Left lung (tissue), 10 donors: ENCODE data around the gene IKZF3. TPM values are rescaled to one million over a fixed set of nuclear protein-coding genes. Genes with fewer than 3 reads are reported as not detected.

Experiments used
- ATAC-seq: fragments of 200-7000 bp; cut with Tn5 transposase; one replicate; pipeline ENCODE4 v1.9.1; 2020; ENCODE audit warnings: moderate library complexity
- DNase-seq, 4 donors: peaks; one replicate each; pipeline ENCODE4 v3.0.0-alpha.2; 2013 to 2020
- H3K27ac ChIP-seq, 2 donors: fragments of 200-600 bp; sonication (generic) in 1 of 2; one replicate each; pipeline versions ENCODE4 v1.5.0 to v1.8.0; 2020 to 2021
- H3K27me3 ChIP-seq, 2 donors: fragments of 200-600 bp; sonication (generic) in 1 of 2; one replicate each; pipeline versions ENCODE4 v1.5.0 to v1.8.0; 2020 to 2021
- H3K36me3 ChIP-seq, 2 donors: fragments of 200-600 bp; sonication (generic) in 1 of 2; one replicate each; pipeline versions ENCODE4 v1.5.0 to v1.8.0; 2020 to 2021
- H3K4me1 ChIP-seq, 2 donors: fragments of 200-600 bp; one replicate each; pipeline ENCODE4 v1.8.0; 2021
- H3K4me3 ChIP-seq, 2 donors: fragments of 200-600 bp; sonication (generic) in 1 of 2; one replicate each; pipeline versions ENCODE4 v1.5.0 to v1.8.0; 2020 to 2021; ENCODE audit warnings: mild to moderate bottlenecking in 1 of 2
- H3K9me3 ChIP-seq, 2 donors: fragments of 200-600 bp; sonication (generic) in 1 of 2; one replicate each; pipeline versions ENCODE4 v1.5.0 to v1.8.0; 2020 to 2021
- intact Hi-C, 2 donors: fragments of 100-400 bp; cut with DNase I; formaldehyde crosslinking; loops; one replicate each; pipeline versions ENCODE4 v1.11.2 to v1.14.2; 2022
- polyA plus RNA-seq, 6 donors: library from polyadenylated mRNA; unstranded; fragments of 120-200 nt; gene quantifications; one replicate each; pipeline ENCODE4 v1.2.1, GENCODE V29; 2013; ENCODE audit not compliant: insufficient read length in 6 of 6
- total RNA-seq, 2 donors: library from RNA; stranded (reverse); fragmentation: NEBNext Ultra II Directional; extraction: Animal tissue kit (Norgen Biotek cat#: 25700); gene quantifications; one replicate each; pipeline ENCODE4 v1.2.1, GENCODE V29; 2021
- TF ChIP-seq, protein P1 (sequence below), 2 donors: fragments of 200-600 bp; sonication (generic) in 1 of 2; IDR thresholded peaks; one replicate each; pipeline versions ENCODE4 v1.5.0 to v1.8.0; 2021; ENCODE audit warnings: antibody characterized with exemption in 2 of 2
- donor health status: DM: no; HTN: yes; CAD: no.
- donor health status: DM: no; HTN: no; CAD: no.

Gene IKZF3
- total and polyA plus RNA-seq, 8 donors: 1.2 to 6.6 (median 1.7) TPM

DNA sequence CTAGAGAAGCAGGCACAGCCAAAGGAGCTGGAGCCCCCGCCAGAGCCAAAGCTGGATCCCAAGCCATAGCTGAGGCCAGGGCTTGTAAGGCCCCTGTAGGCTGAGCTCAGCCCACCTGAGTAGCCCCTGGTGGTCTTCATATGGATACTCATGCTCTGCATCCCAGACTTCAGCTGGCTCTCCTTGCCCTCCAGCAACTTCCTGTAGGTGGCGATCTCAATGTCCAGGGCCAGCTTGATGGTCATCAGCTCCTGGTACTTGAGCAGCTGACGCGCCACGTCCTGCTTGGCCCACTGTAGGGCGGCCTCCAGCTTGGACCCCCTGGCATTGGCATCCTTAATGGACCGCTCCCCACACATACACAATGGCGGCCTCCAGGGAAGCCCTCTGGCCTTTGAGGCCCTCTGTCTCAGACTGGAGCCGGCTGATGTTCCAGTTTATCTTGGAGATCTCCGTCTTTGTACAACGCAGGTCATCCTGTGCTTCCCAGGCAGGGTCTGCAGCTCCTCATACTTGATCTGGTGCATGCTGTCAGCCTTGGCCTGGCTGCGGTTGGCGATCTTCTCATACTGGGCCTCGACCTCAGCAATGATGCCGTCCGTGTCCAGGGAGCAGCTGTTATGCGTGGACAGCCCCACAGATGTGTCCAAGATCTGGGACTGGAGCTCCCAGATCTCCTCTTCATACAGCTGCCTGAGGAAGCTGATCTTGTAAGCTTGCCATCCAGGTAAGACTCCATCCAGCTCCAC lies 28.9 kb downstream of the IKZF3 start:
- H3K36me3 ChIP-seq: no peaks in the 10 kb centered on the region
- no peak overlapping the region for H3K27ac ChIP-seq
- intact Hi-C loops: no loop called here
- H3K4me3 ChIP-seq: no peak overlapping the region
- H3K27me3 ChIP-seq: no peaks in the 10 kb centered on the region
- DNase-seq: no peak
- TF ChIP-seq, protein P1, sequence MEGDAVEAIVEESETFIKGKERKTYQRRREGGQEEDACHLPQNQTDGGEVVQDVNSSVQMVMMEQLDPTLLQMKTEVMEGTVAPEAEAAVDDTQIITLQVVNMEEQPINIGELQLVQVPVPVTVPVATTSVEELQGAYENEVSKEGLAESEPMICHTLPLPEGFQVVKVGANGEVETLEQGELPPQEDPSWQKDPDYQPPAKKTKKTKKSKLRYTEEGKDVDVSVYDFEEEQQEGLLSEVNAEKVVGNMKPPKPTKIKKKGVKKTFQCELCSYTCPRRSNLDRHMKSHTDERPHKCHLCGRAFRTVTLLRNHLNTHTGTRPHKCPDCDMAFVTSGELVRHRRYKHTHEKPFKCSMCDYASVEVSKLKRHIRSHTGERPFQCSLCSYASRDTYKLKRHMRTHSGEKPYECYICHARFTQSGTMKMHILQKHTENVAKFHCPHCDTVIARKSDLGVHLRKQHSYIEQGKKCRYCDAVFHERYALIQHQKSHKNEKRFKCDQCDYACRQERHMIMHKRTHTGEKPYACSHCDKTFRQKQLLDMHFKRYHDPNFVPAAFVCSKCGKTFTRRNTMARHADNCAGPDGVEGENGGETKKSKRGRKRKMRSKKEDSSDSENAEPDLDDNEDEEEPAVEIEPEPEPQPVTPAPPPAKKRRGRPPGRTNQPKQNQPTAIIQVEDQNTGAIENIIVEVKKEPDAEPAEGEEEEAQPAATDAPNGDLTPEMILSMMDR (IDR thresholded peaks at IDR 0.05): no peak
- H3K4me1 ChIP-seq: no peaks in the 10 kb centered on the region
- H3K9me3 ChIP-seq: peaks cover 0 to 7% of the 10 kb centered on the region in 2 donors
- no peak for ATAC-seq

DNA sequence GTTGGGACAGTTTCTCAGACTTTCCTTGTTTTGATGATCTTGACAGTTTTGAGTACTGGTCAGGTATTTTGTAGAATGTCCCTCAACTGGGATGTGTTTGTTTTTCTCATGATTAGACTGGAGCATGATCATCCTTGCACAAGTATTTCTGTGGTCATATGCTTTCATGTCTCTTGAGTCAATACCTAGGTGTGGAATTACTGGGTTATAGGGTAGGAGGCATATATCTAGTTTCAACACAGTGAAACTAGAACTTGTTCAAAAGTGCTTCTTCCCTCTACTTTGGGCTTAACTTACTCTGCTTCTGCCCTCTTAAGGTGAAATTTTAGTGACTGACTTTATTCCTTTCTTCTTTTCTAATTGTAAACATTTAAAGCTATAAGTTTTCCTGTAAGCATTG lies 30.1 kb downstream of the IKZF3 start:
- Histone ChIP-seq H3K27ac (no peak overlapping the region), H3K9me3 (peaks cover 0 to 7% of the 10 kb centered on the region in 2 donors), H3K4me1 (no peaks in the 10 kb centered on the region), H3K4me3 (no peak overlapping the region), H3K27me3 (no peaks in the 10 kb centered on the region), H3K36me3 (no peaks in the 10 kb centered on the region)
- DNase-seq (no peak), ATAC-seq (no peak)
- TF ChIP-seq, protein P1 (IDR thresholded peaks at IDR 0.05): no peak
- intact Hi-C loops: no loop called here

DNA sequence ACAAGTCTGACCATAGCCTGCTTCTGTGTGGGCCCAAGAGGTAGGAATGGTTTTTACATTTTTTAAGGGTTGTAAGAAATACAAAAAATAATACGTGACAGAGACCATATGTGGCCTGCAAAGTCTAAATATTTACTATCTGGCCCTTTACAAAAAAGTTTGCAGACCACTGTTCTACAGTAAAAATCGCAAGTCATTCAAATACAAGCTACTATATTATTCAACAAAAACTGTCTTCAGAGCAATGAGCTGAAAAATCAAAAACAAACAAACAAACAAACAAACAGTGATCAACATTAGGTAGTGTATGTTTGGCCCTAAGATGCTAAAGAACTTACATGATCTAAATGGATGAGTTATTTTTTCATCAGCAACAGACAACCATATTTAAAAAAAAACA lies 32.5 kb downstream of the IKZF3 start:
- ATAC-seq (no peak), DNase-seq (no peak)
- no peaks in the 10 kb centered on the region for H3K9me3 ChIP-seq
- H3K27me3 ChIP-seq: peaks cover 0 to 7% of the 10 kb centered on the region in 2 donors
- no peaks in the 10 kb centered on the region for H3K4me1 ChIP-seq
- TF ChIP-seq, protein P1 (IDR thresholded peaks at IDR 0.05): no peak
- no peak overlapping the region for H3K4me3 ChIP-seq
- intact Hi-C loops: no loop called here
- H3K27ac ChIP-seq: no peak overlapping the region
- no peaks in the 10 kb centered on the region for H3K36me3 ChIP-seq

DNA sequence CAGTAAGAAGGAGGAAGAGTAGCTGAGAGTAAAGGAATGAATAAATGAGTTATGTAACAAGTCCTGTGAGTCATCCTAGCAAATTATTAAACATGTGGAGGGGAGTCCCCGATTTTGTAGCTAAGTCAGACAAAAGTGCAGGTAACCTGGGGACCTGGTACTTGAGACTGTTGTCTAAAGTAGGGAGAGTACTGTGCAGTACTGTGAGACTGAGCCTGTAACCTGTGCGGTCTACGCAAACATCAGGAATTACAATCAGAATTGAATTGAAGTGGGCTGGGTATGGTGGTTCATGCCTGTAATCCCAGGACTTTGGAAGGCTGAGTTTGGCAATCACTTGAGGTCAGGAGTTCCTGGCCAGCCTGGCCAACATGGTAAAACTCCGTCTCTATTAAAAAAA lies 35.7 kb downstream of the IKZF3 start:
- ATAC-seq (peak; percentile 90), DNase-seq (no peak)
- H3K36me3 ChIP-seq: peaks cover 0 to 4% of the 10 kb centered on the region in 2 donors
- no peaks in the 10 kb centered on the region for H3K4me1 ChIP-seq
- peaks cover 0 to 7% of the 10 kb centered on the region in 2 donors for H3K27me3 ChIP-seq
- intact Hi-C loops: no loop called here
- H3K4me3 ChIP-seq: no peak overlapping the region
- TF ChIP-seq, protein P1 (IDR thresholded peaks at IDR 0.05): no peak
- no peak overlapping the region for H3K27ac ChIP-seq
- peaks cover 0 to 16% of the 10 kb centered on the region in 2 donors for H3K9me3 ChIP-seq

DNA sequence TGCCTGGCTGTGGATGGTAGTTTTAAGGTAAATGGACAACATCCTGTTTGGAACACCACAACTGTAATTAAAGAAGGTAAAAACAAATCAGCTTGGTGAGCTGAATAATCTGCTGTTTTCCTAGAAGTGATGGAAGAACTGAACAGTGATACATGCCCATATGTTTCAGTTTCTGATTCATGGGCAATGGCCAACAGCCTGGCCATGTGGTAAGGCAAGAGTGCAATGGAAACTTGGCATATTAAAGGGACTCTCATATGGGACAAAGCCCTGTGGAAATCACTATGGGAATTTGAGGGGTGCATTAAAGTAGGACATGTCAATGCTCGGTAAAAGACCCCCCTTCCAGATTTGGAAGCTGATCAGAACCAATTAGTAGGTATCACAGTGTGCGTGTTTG lies 37.8 kb downstream of the IKZF3 start:
- H3K36me3 ChIP-seq: peaks cover 0 to 4% of the 10 kb centered on the region in 2 donors
- H3K4me1 ChIP-seq: no peaks in the 10 kb centered on the region
- ATAC-seq: no peak
- H3K9me3 ChIP-seq: peaks cover 0 to 21% of the 10 kb centered on the region in 2 donors
- TF ChIP-seq, protein P1 (IDR thresholded peaks at IDR 0.05): no peak
- H3K27ac ChIP-seq: no peak overlapping the region
- H3K4me3 ChIP-seq: no peak overlapping the region
- DNase-seq: no peak
- peaks cover 0 to 7% of the 10 kb centered on the region in 2 donors for H3K27me3 ChIP-seq
- intact Hi-C loops: no loop called here
